NCI-H510A treated with DMSO at 0.1 percent for 48 hours (cell line): ENCODE data around the gene STON1.
"Not testable (repeated sequence)": the region's sequence is repeated elsewhere in the genome, so short reads cannot be mapped to it uniquely, and the experiment has no call there.

Experiments
- DNase-seq: peaks from one replicate; lab custom pipeline; 2025; lab: John Stamatoyannopoulos, UW

STON1 gene

GRCh38 chr2:48529194-48529593 lies 760 bp upstream of the STON1 start:
- peak; percentile 57 for DNase-seq

GRCh38 chr2:48529676-48530032 lies 300 bp upstream of the STON1 start:
- DNase-seq, result no peak

- no peak for DNase-seq
These were observed 1.2 kb downstream of the STON1 start for GRCh38 chr2:48531141-48531648.

GRCh38 chr2:48532174-48532573 lies 2.2 kb downstream of the STON1 start:
- DNase-seq, result no peak

- no peak for DNase-seq
These were observed 2.9 kb downstream of the STON1 start for GRCh38 chr2:48532824-48533223.

- no peak for DNase-seq
These were observed 4.8 kb downstream of the STON1 start for GRCh38 chr2:48534781-48535180.

- DNase-seq, result no peak
These were observed 10.4 kb downstream of the STON1 start for GRCh38 chr2:48540237-48540935.

- no peak for DNase-seq
These were observed 11.9 kb downstream of the STON1 start for GRCh38 chr2:48541666-48542389.

GRCh38 chr2:48543895-48544294 lies 13.9 kb downstream of the STON1 start:
- no peak for DNase-seq

GRCh38 chr2:48545244-48545643 lies 15.3 kb downstream of the STON1 start:
- DNase-seq, result no peak

- no peak for DNase-seq
These were observed 18.9 kb downstream of the STON1 start for GRCh38 chr2:48548840-48549239.

- DNase-seq, result no peak
These were observed 20.0 kb downstream of the STON1 start for GRCh38 chr2:48549972-48550371.

- DNase-seq, result no peak
These were observed 21.6 kb downstream of the STON1 start for GRCh38 chr2:48551548-48551947.

GRCh38 chr2:48555071-48555470 lies 25.1 kb downstream of the STON1 start:
- not testable (repeated sequence) for DNase-seq

GRCh38 chr2:48558456-48558855 lies 28.5 kb downstream of the STON1 start:
- DNase-seq, result no peak

GRCh38 chr2:48560546-48561209 lies 30.7 kb downstream of the STON1 start:
- no peak for DNase-seq

GRCh38 chr2:48562281-48562680 lies 32.3 kb downstream of the STON1 start:
- no peak for DNase-seq

GRCh38 chr2:48566592-48567310 lies 36.8 kb downstream of the STON1 start:
- DNase-seq, result no peak

- no peak for DNase-seq
These were observed 37.7 kb downstream of the STON1 start for GRCh38 chr2:48567671-48568070.

GRCh38 chr2:48568547-48568946 lies 38.6 kb downstream of the STON1 start:
- no peak for DNase-seq

GRCh38 chr2:48569433-48569832 lies 39.5 kb downstream of the STON1 start:
- DNase-seq, result no peak

GRCh38 chr2:48572816-48573215 lies 42.9 kb downstream of the STON1 start:
- no peak for DNase-seq
